HepG2 (cell line): ENCODE data around the gene RGS8. TPM values are rescaled to one million over a fixed set of nuclear protein-coding genes. Genes with fewer than 3 reads are reported as not detected.

Experiments used
- ATAC-seq: fragments of 200-7000 bp; cut with Tn5 transposase; 3 replicates; pipeline ENCODE4 v1.9.1; 2020; ENCODE audit warnings: mild to moderate bottlenecking, moderate library complexity
- BruUV-seq: library from RNA; stranded (reverse); fragments of 400-500 nt; replicated peaks from 2 replicates; lab custom pipeline; 2021; lab: Mats Ljungman, UMichigan
- CTCF ChIA-PET: fragments of 300-600 bp; formaldehyde crosslinking; extraction: SDS; loops from one replicate; lab custom pipeline; 2021; ENCODE audit warnings: low total read pairs, inconsistent platforms, low intra/inter-chr PET ratio; lab: Yijun Ruan, JAX
- POLR2A ChIA-PET: fragments of 350-600 bp; sonication (Branson Sonifier 250); formaldehyde crosslinking; loops from one replicate; lab custom pipeline; 2020; ENCODE audit warnings: antibody characterized with exemption, inconsistent platforms; lab: Yijun Ruan, JAX
- DNase-seq: peaks from one replicate; pipeline ENCODE4 v3.0.0-alpha.2; 2015; ENCODE audit warnings: low spot score
- FAIRE-seq: peaks from 3 replicates; lab custom pipeline; 2011; peaks lifted over from hg19 to GRCh38; lab: Jason Lieb, UNC
- H2AFZ ChIP-seq: one replicate; pipeline ENCODE4 v1.6.1; 2011; ENCODE audit warnings: low read length, inconsistent platforms
- H3K27ac ChIP-seq: fragments of 300-600 bp; 3 replicates; pipeline ENCODE4 v1.8.0; 2011; ENCODE audit warnings: mixed run types, mild to moderate bottlenecking, mixed read lengths, low read length, inconsistent platforms; ENCODE audit not compliant: insufficient read depth; ENCODE audit errors: extremely low read length
- H3K27me3 ChIP-seq, 2 experiments: fragments of 200-600 bp in 1 of 2; 2 replicates in 1 of 2; 3 replicates in 1 of 2; pipeline versions ENCODE4 v1.6.0 to v1.8.0; 2011; ENCODE audit warnings: low read length in 2 of 2, mild to moderate bottlenecking in 2 of 2, moderate library complexity in 2 of 2, inconsistent platforms in 1 of 2; ENCODE audit not compliant: insufficient read depth in 2 of 2, control insufficient read depth in 1 of 2
- H3K36me3 ChIP-seq, 2 experiments: fragments of 200-600 bp in 1 of 2; replicated peaks in 1 of 2; 2 replicates in 1 of 2; 3 replicates in 1 of 2; pipeline versions ENCODE4 v1.5.1 to v1.8.0; 2011; ENCODE audit warnings: low read length in 2 of 2, inconsistent platforms in 1 of 2; ENCODE audit not compliant: insufficient read depth in 2 of 2, control insufficient read depth in 1 of 2
- H3K4me1 ChIP-seq: 2 replicates; pipeline ENCODE4 v1.5.1; 2012; ENCODE audit warnings: low read length, inconsistent platforms; ENCODE audit not compliant: insufficient read depth
- H3K4me2 ChIP-seq: 2 replicates; pipeline ENCODE4 v1.6.0; 2011; ENCODE audit warnings: low read depth, low read length, inconsistent platforms
- H3K4me3 ChIP-seq, 3 experiments: fragments of 200-600 bp in 1 of 3; sonication (generic), shearing (Covaris generic) in 1 of 3; replicated peaks in 1 of 3; 2 replicates each; pipeline ENCODE4 v1.5.1; 2011 to 2016; ENCODE audit warnings: low read length in 3 of 3, inconsistent platforms in 2 of 3, low read depth in 2 of 3, mild to moderate bottlenecking in 2 of 3, control low read depth in 1 of 3, mixed read lengths in 1 of 3; ENCODE audit not compliant: insufficient read depth in 1 of 3
- H3K79me2 ChIP-seq: one replicate; pipeline ENCODE4 v1.6.1; 2011; ENCODE audit warnings: low read length, inconsistent platforms; ENCODE audit not compliant: insufficient read depth
- H3K9ac ChIP-seq: 2 replicates; pipeline ENCODE4 v1.6.0; 2011; ENCODE audit warnings: mild to moderate bottlenecking, low read depth, low read length, inconsistent platforms; ENCODE audit not compliant: insufficient read depth
- H3K9me3 ChIP-seq: 2 replicates; pipeline ENCODE4 v1.5.1; 2012; ENCODE audit warnings: mild to moderate bottlenecking, low read length
- H4K20me1 ChIP-seq: 2 replicates; pipeline ENCODE4 v1.6.0; 2011; ENCODE audit warnings: inconsistent platforms, mild to moderate bottlenecking, low read length, moderate library complexity; ENCODE audit not compliant: insufficient read depth
- CEBPB ChIP-seq: IDR thresholded peaks from 2 replicates; pipeline ENCODE4 v1.6.1; 2011; ENCODE audit warnings: low read depth, low read length, improper control_type of control experiment, borderline replicate concordance
- DNMT1 ChIP-seq: sonication (generic); formaldehyde crosslinking; IDR thresholded peaks from 2 replicates; pipeline ENCODE4 v1.5.1; 2020; ENCODE audit warnings: mild to moderate bottlenecking, missing genetic modification reagents
- ERF ChIP-seq: IDR thresholded peaks from 2 replicates; pipeline ENCODE4 v1.6.1; 2018; ENCODE audit warnings: missing biosample characterization, missing genetic modification reagents
- HCFC1 ChIP-seq: fragments of 150-350 bp; IDR thresholded peaks from 2 replicates; pipeline ENCODE4 v1.6.1; 2014; ENCODE audit warnings: low read depth, low read length
- ISL2 ChIP-seq: sonication (generic); formaldehyde crosslinking; IDR thresholded peaks from 2 replicates; pipeline ENCODE4 v1.5.0; 2020; ENCODE audit warnings: missing genetic modification reagents
- LCORL ChIP-seq, 2 experiments: fragments of 450-650 bp in 1 of 2; sonication (generic) in 1 of 2; formaldehyde crosslinking in 1 of 2; IDR thresholded peaks; 2 replicates each; pipeline versions ENCODE4 v1.5.0 to v1.6.1; 2017 to 2020; ENCODE audit warnings: antibody characterized with exemption in 1 of 2, missing genetic modification reagents in 1 of 2
- POLR2AphosphoS2 ChIP-seq: IDR thresholded peaks from 2 replicates; pipeline ENCODE4 v1.6.1; 2011; ENCODE audit warnings: low read depth, low read length, improper control_type of control experiment
- POLR2AphosphoS5 ChIP-seq: IDR thresholded peaks from 2 replicates; pipeline ENCODE4 v1.6.1; 2012; ENCODE audit warnings: low read depth, low read length
- RAD21 ChIP-seq: fragments of 450-650 bp; formaldehyde crosslinking; IDR thresholded peaks from 2 replicates; pipeline ENCODE4 v1.5.0; 2020; ENCODE audit warnings: mild to moderate bottlenecking
- STAT5B ChIP-seq: sonication (generic); formaldehyde crosslinking; IDR thresholded peaks from 2 replicates; pipeline ENCODE4 v1.4.0; 2020; ENCODE audit warnings: missing genetic modification reagents
- ZBTB21 ChIP-seq: sonication (generic); formaldehyde crosslinking; IDR thresholded peaks from 2 replicates; pipeline ENCODE4 v1.4.0; 2020; ENCODE audit warnings: missing genetic modification reagents
- ZBTB34 ChIP-seq: sonication (generic); formaldehyde crosslinking; IDR thresholded peaks from 2 replicates; pipeline ENCODE4 v1.8.0; 2022; ENCODE audit warnings: mild to moderate bottlenecking, missing genetic modification reagents
- ZNF510 ChIP-seq: sonication (generic); formaldehyde crosslinking; IDR thresholded peaks from 2 replicates; pipeline ENCODE4 v1.4.0; 2020; ENCODE audit warnings: low read depth, mild to moderate bottlenecking, missing genetic modification reagents
- ZNF720 ChIP-seq: sonication (generic); formaldehyde crosslinking; IDR thresholded peaks from 2 replicates; pipeline ENCODE4 v1.4.0; 2020; ENCODE audit warnings: missing genetic modification reagents
- ZNF749 ChIP-seq: sonication (generic); formaldehyde crosslinking; IDR thresholded peaks from 2 replicates; pipeline ENCODE4 v1.8.0; 2022; ENCODE audit warnings: mild to moderate bottlenecking, missing genetic modification reagents, moderate library complexity, borderline replicate concordance
- ZNF775 ChIP-seq: sonication (generic); formaldehyde crosslinking; IDR thresholded peaks from 2 replicates; pipeline ENCODE4 v1.4.0; 2020; ENCODE audit warnings: missing genetic modification reagents, mild to moderate bottlenecking, moderate library complexity, borderline replicate concordance
- ZNF782 ChIP-seq: sonication (generic); formaldehyde crosslinking; IDR thresholded peaks from 2 replicates; pipeline ENCODE4 v1.4.0; 2020; ENCODE audit warnings: missing genetic modification reagents, mild to moderate bottlenecking, borderline replicate concordance
- WGBS: methylation state at CpG from one replicate; pipeline ENCODE4 v1.1.6; 2017; ENCODE audit warnings: low lambda C conversion rate; 5-methylcytosine and 5-hydroxymethylcytosine counted together
- in situ Hi-C: cut with HindIII; loops from 2 replicates; pipeline ENCODE4 v1.10.0; 2017; ENCODE audit warnings: low pct_unique_long_range_greater_than_20kb; ENCODE audit not compliant: extremely low pct_ligation_motif_present
- intact Hi-C: fragments of 100-400 bp; cut with micrococcal nuclease; formaldehyde crosslinking; loops from one replicate; pipeline ENCODE4 v1.10.0; 2022; ENCODE audit not compliant: unreplicated experiment
- polyA plus RNA-seq, 8 experiments: library from polyadenylated mRNA; depleted of rRNA in 3 of 8; stranded (reverse) in 7 of 8; unstranded in 1 of 8; fragments of >200 nt; fragmentation: Illumina TruSeq in 4 of 8; extraction: Trizol in 4 of 8; gene quantifications; 2 replicates each; pipeline versions ENCODE4 v1.2.1 to v1.2.3, GENCODE V29; 2011 to 2016; ENCODE audit warnings: low read depth in 4 of 8, missing spikeins in 1 of 8, mixed read lengths in 1 of 8; ENCODE audit not compliant: insufficient read depth in 1 of 8
- total RNA-seq, 5 experiments: library from RNA; depleted of rRNA; stranded (reverse); fragments of >200 nt; fragmentation: Illumina TruSeq; extraction: Trizol; gene quantifications; 2 replicates each; pipeline ENCODE4 v1.2.3, GENCODE V29; 2016; ENCODE audit warnings: low read depth in 1 of 5
- TF ChIP-seq, protein P1 (sequence below): sonication (generic); formaldehyde crosslinking; IDR thresholded peaks from 2 replicates; pipeline ENCODE4 v1.5.0; 2020; ENCODE audit warnings: missing genetic modification reagents, mild to moderate bottlenecking, borderline replicate concordance

The RGS8 gene
- total and polyA plus RNA-seq, 2 of the 13 experiments (the other 11 are each of a cell fraction or from before 2014, with no cell fraction given) = not detected

DNA sequence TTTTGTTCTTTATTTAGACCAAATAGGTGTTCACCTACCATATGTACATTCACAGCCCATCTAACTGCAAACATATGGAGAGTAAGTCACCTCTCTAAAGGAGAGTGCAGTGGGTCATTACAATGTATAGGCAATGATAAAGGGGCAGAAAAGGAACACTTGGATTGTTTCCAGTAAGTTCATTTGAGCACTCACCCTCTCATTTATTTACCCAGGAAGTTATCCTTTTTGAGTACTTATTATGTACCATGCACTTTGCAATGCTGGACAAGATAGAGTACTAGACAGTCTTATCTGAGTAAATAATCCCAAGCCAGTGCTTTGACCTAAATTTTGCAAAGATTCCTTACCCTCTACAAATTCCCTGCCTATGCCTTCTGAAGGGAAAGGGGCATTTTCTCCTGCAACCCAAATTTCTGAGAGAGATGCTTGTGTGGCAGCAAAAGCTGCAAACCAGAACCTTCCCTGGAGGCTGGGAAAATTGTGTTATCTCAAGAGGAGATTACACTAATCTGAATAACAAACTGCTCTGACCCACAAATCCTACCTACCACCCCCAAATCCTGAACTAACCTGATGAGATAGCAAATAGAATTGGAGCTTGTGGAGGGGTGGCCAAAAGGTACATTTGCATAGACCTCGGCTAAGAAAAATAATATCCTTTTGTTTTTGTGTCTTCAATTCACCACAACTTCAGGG lies 18.6 kb upstream of the RGS8 start:
- Histone ChIP-seq H3K4me1 (no peaks in the 10 kb centered on the region), H3K36me3 (no peaks in the 10 kb centered on the region), H4K20me1 (no peaks in the 10 kb centered on the region), H3K9me3 (no peaks in the 10 kb centered on the region), H3K4me2 (no peak overlapping the region), H3K27ac (no peak overlapping the region), H3K4me3 (no peak overlapping the region), H2AFZ (no peak overlapping the region), H3K27me3 (peaks cover 0 to 22% of the 10 kb centered on the region in 2 experiments; a peak in 2 of 5 replicates), H3K79me2 (no peaks in the 10 kb centered on the region), H3K9ac (no peak overlapping the region)
- in situ Hi-C loops = no loop called here
- CTCF ChIA-PET = no interaction called here
- no peak for FAIRE-seq
- no TSS peak for BruUV-seq
- intact Hi-C loops = no loop called here
- DNase-seq = no peak
- ATAC-seq = no peak
- 11% methylated on average over 1 of the region's 1 CpG for WGBS
- TF ChIP-seq ISL2 (CRISPR knock-in tag) (no peak), ZNF775 (no peak), ZNF510 (no peak), POLR2AphosphoS5 (no peak)
- POLR2A ChIA-PET = no interaction called here

DNA sequence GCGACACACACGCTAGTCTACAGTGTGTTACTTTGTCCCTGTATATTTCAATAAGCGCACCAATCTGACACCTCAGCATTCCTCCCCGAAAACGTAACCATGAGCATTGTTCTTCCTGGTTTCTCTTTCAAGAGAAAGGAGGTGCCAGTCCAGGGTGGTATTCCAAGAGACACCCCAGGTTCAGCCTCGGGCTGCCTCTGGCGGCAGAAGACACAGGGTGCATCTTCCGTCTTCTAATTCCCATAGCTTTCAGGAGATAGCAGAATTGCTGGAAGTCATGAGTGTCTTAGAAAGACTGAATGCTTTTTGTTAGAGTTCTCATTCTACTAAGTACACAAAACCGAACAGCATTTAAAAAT lies 15.9 kb upstream of the RGS8 start:
- Histone ChIP-seq H3K27ac (no peak overlapping the region), H3K4me3 (no peak overlapping the region), H3K4me2 (no peak overlapping the region), H4K20me1 (no peaks in the 10 kb centered on the region), H3K4me1 (no peaks in the 10 kb centered on the region), H3K36me3 (no peaks in the 10 kb centered on the region), H3K9ac (no peak overlapping the region), H2AFZ (no peak overlapping the region), H3K9me3 (no peaks in the 10 kb centered on the region), H3K27me3 (peaks cover 0 to 25% of the 10 kb centered on the region in 2 experiments; a peak in 2 of 5 replicates), H3K79me2 (no peaks in the 10 kb centered on the region)
- WGBS = 45% methylated on average over 9 of the region's 9 CpGs
- intact Hi-C loops = no loop called here
- ChIA-PET POLR2A (no interaction called here), CTCF (no interaction called here)
- DNase-seq = no peak
- no TSS peak for BruUV-seq
- ATAC-seq = no peak
- no peak for FAIRE-seq
- in situ Hi-C loops = no loop called here
- TF ChIP-seq HCFC1 (no peak), LCORL (IDR thresholded peaks at IDR 0.05) (no peak), LCORL (CRISPR knock-in tag; IDR thresholded peaks at IDR 0.05) (no peak), ZNF749 (no peak), ZNF782 (CRISPR knock-in tag) (no peak), POLR2AphosphoS2 (no peak), ZBTB34 (CRISPR knock-in tag) (no peak), ZBTB21 (CRISPR knock-in tag) (no peak), RAD21 (CRISPR knock-in tag) (no peak), DNMT1 (CRISPR knock-in tag) (no peak), ZNF720 (CRISPR knock-in tag) (no peak), STAT5B (CRISPR knock-in tag) (no peak), ERF (CRISPR knock-in tag) (no peak), CEBPB (no peak)
- TF ChIP-seq, protein P1, sequence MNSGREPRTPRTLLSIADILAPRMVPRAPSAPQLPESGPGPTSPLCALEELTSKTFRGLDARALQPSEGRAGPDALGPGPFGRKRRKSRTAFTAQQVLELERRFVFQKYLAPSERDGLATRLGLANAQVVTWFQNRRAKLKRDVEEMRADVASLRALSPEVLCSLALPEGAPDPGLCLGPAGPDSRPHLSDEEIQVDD (CRISPR knock-in tag) = no peak
